SIG-M5 (cell line): ENCODE measurements around the gene TNRC6C.

Source experiments
- DNase-seq: peaks from one replicate; lab custom pipeline; 2025; lab: John Stamatoyannopoulos, UW

TNRC6C gene

DNA sequence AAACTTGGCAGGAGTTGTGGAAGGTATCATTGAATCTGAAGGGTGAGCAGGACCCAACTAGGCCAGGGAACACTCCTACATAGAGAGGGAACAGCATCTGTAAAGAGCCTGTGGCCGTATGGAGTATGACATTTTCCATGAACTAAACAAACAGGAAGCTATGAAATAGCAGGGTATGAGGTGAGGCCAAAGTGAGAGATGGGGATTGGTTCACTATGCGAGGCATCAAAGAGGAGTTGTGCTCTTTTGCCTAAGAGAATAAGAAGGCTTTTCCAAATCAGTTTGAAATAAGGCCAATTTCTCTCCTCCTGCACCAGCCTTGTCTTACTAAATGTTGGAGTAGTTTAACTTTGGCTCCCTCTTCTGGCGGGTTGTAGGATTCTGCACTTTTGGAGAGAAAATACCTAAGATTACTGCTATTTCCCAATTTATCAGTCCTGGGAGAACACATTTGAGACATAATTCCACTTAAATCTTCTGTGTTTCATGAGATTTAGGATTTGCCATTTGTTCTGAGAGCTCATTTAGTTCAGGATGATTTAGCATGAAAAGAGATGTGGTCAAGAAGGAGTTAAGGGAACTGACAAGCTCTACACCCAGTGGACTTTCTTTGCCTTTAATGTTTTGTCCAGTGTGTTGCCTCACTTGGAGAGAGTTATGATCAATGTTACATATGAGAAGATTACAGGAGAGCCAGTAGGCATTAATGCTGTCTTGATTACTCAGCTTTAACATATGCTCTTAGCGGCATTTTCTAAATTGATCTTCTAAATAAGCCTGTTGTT is 55.4 kb downstream of the TNRC6C start:
- DNase-seq: no peak

DNA sequence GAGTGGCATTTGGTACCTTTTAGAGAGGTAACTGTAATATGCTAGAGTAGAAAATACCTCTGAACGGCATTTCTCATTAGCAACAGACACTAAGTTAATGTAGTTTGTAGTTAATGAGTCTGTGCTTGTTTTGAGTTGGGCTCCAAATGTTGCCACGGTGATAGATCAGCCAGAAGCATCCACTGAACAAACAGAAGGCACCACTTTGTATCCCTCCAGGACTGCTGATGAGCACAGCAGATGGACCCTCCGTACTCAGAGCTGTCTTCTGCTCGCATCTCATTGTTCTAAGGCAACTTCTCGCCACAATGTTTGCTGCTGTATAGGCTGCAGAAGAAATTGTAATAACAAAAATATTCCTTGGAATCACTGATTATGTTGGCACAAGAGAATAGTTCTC is 56.1 kb downstream of the TNRC6C start:
- DNase-seq: no peak

DNA sequence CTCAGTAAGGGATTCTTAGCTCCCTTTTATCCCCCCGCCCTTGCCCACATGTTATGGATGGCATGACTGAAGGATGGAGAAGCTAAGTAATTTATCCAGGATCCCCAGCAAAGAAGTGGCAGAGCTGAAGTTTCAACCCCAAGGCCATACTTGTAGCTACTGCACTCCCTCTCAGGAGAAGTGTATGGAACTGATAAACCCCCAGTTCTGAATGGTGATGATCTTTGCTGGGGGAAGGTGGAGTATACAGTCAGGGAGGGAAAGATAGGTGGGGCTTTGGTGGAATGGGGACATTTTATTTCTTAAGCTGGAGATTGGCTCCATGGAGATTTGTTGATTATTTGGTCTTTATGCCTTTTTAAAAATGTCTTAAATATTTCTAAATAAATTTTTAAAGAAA is 58.3 kb downstream of the TNRC6C start:
- no peak for DNase-seq

DNA sequence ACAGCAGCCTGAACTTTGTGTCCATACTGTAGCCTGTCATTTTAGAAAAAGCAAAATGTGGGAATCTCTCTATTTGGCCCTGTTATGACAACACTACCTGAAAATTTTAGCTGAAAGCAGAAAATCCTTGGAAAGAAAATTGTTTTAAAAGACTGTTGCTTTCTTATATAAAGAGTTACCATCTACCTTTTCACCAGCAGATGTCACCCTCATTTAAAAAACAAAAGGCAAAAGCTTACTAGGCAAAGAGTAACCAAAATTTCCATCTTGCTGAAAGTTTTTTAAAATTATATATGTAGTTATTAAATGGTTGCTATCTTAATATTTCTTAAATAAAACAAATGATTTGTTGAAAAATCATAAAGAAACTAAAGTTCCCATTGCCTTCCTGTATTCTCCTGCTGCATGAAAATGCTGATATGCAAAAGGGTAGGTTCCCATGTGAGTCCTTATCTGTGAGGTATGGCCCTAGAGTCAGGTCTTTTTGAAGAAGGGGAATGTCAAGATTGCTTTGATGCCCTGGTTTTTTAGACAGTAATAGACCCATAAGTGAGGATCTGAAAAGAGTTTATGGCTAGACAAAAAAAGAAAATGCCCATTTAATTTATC is 61.0 kb downstream of the TNRC6C start:
- DNase-seq: no peak

- DNase-seq: no peak
These were observed 61.6 kb downstream of the TNRC6C start for GRCh38 chr17:78019976-78020716.

- no peak for DNase-seq
These were observed 62.2 kb downstream of the TNRC6C start for GRCh38 chr17:78020717-78021108.

DNA sequence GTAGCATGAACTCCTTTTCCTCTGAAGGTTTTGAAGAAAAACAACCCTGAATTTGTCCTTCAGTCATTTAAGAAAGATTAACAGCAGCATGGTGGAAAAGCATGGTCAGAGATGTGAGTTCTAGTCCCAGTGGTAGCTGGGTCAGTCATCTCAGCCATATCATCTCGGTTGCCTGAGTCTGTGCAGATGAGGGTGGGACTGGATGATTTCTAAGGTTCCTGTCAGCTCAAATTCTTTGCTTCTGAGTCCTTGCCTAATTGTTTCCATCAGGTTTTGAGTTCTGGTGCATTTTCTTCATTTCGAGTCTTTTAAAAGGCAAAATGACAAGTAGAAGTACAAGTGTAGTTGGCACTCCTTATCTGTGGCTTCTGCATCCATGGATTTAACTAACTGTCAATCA is 63.9 kb downstream of the TNRC6C start:
- DNase-seq: no peak

DNA sequence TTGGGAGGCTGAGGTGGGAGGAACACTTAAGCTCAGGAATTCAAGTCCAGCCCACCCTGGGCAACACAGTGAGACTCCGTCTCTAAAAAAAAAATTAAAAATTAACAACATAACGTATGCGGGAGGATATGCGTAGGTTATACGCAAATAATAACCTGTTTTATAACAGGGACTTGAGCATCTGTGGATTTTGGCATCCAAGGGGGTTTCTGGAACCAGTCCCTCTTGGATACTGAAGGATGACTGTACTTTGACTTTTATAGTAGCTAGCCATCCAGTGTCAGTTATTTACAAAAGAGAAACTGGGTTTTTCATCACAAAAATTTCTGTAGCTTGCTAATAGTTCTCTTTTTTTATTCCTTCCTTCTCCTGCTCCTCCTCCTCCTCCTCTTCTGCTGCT is 64.5 kb downstream of the TNRC6C start:
- no peak for DNase-seq

DNA sequence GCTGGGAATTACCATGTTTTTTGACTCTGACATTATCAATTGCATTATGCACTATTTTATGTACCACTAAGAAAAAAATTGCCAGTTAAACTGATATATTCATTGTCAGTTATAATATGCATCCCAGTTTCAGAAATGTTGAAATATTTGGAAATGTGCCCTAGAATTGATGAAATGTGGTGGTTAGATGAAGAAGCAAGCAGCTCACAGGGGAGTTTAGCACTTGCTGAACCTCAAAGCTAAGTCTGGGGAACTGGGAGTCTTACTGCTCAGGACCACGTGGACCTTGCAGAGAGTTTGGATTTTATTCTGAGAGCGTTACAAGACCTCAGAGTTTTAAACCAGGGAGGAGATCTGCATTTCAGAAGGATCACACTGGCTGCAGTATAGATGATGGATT is 67.9 kb downstream of the TNRC6C start:
- no peak for DNase-seq

- DNase-seq: no peak
These were observed 68.6 kb downstream of the TNRC6C start for GRCh38 chr17:78027121-78027520.

- DNase-seq: no peak
These were observed 71.2 kb downstream of the TNRC6C start for GRCh38 chr17:78029697-78030096.

DNA sequence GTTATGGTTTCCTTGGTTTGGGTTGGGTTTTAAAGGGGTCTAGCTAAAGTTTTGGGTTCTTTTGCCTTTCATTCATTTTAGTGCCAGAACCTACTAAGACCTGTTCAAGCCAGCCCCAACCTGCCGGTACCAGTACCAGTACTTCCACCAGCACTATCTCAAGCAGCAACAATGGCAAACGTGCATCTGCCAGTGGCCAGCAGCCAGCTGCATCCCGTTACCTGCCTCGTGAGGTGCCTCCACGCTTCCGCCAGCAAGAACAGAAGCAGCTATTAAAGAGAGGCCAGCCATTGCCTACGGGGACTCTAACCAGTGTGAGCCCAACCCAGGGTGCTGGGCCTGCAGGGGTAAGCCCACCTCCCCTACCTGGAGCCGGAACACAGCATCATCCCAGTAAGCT is 72.9 kb downstream of the TNRC6C start:
- DNase-seq: no peak

DNA sequence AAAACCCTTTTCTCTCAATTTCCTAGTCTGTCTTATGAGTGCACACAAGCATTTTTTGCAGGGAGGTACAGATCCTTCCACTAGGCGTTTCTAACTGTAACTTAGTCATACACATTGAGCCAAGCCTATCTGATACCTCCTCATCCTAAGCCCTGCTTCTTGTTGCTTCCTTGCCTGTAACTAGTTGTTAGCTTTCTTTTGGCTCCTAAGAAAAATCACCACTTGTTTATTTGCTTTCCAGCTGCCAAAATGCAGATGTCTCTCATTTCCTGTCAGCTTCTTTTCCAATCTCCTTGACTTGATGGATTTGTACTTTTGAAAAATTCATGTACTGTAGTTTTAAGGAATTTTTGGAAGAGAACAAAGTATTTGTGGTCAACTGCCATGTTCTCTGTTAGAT is 73.7 kb downstream of the TNRC6C start:
- no peak for DNase-seq

DNA sequence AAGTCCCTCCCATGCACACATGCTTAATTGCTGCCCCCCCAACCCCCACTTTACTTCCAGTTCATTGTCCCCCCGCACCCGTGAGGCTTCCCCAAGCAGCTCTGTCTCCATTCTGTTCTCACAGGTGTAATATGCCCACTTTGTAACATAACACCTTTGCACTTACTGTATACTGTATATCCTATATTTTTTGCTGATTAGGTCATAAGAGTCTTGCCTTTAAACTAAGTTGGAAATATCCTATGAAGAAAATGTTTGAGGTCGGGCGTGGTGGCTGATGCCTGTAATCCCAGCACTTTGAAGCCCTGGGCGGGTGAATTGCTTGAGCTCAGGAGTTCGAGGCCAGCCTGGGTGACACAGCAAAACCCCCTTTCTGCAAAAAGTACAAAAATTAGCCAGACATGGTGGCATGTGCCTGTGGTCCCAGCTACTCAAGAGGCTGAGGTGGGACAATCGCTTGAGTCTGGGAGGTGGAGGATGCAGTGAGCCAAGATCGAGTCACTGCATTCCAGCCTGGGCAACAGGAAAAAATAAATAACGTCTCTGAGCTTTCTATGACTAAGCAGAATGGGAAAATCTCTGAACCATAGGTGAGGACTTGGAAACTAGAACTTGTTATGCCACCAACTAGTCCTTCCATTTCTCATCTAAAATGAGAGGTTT is 76.1 kb downstream of the TNRC6C start:
- DNase-seq: no peak

DNA sequence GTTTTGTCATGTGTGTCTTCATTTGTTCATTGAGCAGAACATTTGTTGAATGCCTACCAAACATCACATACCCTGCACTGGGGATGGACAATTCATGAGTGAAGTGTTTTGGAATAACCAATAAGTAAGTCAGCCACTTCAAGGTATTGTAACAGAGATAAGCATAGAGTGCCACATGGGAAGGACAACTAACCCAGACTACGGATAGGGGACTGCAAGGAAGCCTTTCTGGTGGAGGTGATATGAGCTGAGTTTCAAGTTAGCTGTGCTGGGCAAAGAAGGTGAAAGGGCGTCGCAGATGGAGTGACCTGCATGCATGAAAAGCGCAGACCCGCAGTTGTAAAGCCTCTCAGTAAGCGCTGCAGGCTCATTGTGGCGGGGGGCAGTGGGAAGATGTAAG is 78.8 kb downstream of the TNRC6C start:
- no peak for DNase-seq

GRCh38 chr17:78038748-78039288 is 80.3 kb downstream of the TNRC6C start:
- no peak for DNase-seq

GRCh38 chr17:78039581-78039980 is 81.1 kb downstream of the TNRC6C start:
- DNase-seq: no peak

DNA sequence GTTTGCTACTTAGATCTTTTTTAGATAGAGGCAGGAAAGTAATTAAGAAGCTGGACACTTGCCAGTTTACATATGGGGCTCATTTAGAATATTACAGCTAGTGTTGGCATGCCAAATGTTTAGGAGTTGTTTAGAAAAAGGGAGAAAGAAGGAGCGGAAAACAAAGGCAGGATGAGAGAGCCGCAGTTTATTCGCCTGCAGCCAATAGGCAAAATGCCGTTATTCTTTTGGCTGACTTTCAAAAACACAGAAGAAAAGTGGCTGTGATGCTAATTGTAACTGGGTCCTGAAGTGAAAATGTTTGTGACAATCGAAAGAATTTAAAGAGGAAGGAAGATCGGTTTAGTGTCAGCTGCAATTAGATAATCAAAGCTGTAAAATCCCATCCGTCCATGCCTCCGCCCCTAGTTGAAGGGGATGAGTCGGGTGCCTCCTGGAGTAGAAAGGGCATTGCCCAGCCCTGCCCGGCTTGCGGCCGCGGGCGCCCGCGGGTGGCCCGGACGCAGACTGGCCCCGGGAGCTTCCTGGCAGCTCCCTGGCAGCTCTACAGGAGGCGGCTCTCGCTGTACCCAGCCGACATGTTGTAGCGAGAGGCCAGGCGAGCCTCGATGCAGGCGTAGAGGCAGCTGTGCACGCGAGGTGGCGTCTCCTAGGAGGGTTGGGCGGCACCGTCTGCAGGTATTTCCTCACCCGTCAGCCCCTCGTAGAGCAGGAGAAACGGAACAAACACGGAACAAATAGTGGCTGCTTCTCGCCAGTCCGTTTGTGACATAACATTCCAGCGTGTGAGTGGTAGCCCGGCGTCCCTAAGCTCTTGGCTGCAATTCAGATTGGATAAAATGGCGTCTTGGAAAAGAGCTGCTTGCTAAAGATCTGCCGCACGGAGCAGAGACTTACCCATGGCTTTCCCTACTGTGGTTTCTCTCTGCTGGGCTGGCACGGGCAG is 82.2 kb downstream of the TNRC6C start:
- DNase-seq: no peak

DNA sequence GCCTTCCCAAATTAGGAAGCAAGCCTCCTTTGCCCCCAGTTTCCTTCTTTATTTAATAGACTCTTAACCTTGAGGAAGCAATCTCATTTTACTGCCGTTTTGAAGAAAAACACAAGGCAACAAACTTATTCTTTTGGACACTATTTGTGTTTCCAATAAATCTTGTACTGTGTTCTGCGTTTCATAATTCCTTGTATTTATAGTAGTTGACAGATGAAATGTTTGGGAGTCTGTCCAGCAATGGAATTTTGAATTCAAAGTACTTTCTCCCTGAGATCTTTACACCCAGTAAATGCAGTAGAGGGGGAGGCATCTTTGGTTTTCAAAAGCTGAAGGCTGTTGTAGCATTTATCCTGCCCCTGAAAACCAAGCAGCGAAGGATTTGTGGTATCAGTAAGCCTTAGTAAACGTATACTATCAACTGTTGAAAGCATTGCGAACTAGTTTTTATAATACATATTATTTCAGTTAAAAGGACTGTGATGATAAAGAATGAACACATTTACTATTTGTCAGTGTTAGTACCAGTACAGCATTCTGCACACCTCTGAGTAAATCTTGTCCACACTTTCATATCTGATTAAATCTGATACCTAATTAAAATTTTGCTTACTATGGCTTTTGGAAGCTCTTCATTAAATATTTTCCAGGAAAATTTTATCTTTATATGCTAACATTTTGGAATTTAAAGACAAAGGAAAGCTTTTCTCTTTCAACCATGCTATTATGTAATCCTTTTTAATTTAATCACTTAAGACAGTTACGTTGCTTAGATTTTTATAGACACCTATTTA is 83.1 kb downstream of the TNRC6C start:
- no peak for DNase-seq

GRCh38 chr17:78042542-78042941 is 84.0 kb downstream of the TNRC6C start:
- DNase-seq: no peak
